Liver (tissue), 9 donors: ENCODE measurements around the gene SMYD3. TPM values are rescaled to one million over a fixed set of nuclear protein-coding genes. Genes with fewer than 3 reads are reported as not detected.

Source experiments
- DNase-seq: peaks from one replicate; pipeline ENCODE4 v3.0.0-alpha.2; 2017; ENCODE audit warnings: low spot score
- H3K27ac ChIP-seq, 2 donors: one replicate each; pipeline ENCODE4 v1.7.0; 2013; ENCODE audit warnings: inconsistent platforms in 2 of 2, low read length in 2 of 2, control low read depth in 1 of 2, low read depth in 1 of 2, mild to moderate bottlenecking in 1 of 2
- H3K27me3 ChIP-seq, 4 donors: one replicate each; pipeline versions ENCODE4 v1.6.1 to v1.7.0; 2013; ENCODE audit warnings: low read length in 3 of 4, inconsistent platforms in 1 of 4, mild to moderate bottlenecking in 1 of 4, moderate library complexity in 1 of 4; ENCODE audit not compliant: control insufficient read depth in 4 of 4, insufficient read depth in 4 of 4
- H3K36me3 ChIP-seq, 4 donors: one replicate each; pipeline versions ENCODE4 v1.6.1 to v1.7.0; 2013; ENCODE audit warnings: low read length in 3 of 4, mild to moderate bottlenecking in 3 of 4, low read depth in 1 of 4, moderate library complexity in 1 of 4; ENCODE audit not compliant: control insufficient read depth in 4 of 4, insufficient read depth in 3 of 4
- H3K4me1 ChIP-seq, 4 donors: one replicate each; pipeline versions ENCODE4 v1.6.1 to v1.7.0; 2013; ENCODE audit warnings: low read length in 3 of 4, mild to moderate bottlenecking in 3 of 4, moderate library complexity in 1 of 4; ENCODE audit not compliant: control insufficient read depth in 4 of 4, insufficient read depth in 4 of 4
- H3K4me3 ChIP-seq, 3 donors: one replicate each; pipeline versions ENCODE4 v1.6.1 to v1.7.0; 2013; ENCODE audit warnings: low read length in 3 of 3, control low read depth in 1 of 3, low read depth in 1 of 3, mild to moderate bottlenecking in 1 of 3
- H3K9ac ChIP-seq, 2 donors: one replicate each; pipeline ENCODE4 v1.7.0; 2013; ENCODE audit warnings: low read length in 2 of 2, mild to moderate bottlenecking in 2 of 2, moderate library complexity in 2 of 2, control low read depth in 1 of 2, low read depth in 1 of 2
- H3K9me3 ChIP-seq, 4 donors: one replicate each; pipeline versions ENCODE4 v1.6.1 to v1.7.0; 2013; ENCODE audit warnings: low read length in 3 of 4; ENCODE audit not compliant: control insufficient read depth in 4 of 4
- EGR1 ChIP-seq, 2 donors: IDR thresholded peaks; 2 replicates each; pipeline ENCODE4 v1.6.1; 2016 to 2018; ENCODE audit warnings: antibody characterized with exemption in 2 of 2, low read depth in 2 of 2
- FOXA1 ChIP-seq: IDR thresholded peaks from 2 replicates; pipeline ENCODE4 v1.6.1; 2016; ENCODE audit warnings: antibody characterized with exemption
- FOXA2 ChIP-seq: IDR thresholded peaks from 2 replicates; pipeline ENCODE4 v1.6.1; 2016; ENCODE audit warnings: antibody characterized with exemption
- GABPA ChIP-seq, 2 donors: IDR thresholded peaks in 1 of 2; conservative IDR thresholded peaks in 1 of 2; 2 replicates each; pipeline ENCODE4 v1.6.1; 2016; ENCODE audit warnings: antibody characterized with exemption in 2 of 2, mild to moderate bottlenecking in 1 of 2, moderate library complexity in 1 of 2
- HNF4A ChIP-seq, 2 donors: conservative IDR thresholded peaks; 2 replicates each; pipeline ENCODE4 v1.6.1; 2016; ENCODE audit warnings: antibody characterized with exemption in 2 of 2, mild to moderate bottlenecking in 2 of 2
- HNF4G ChIP-seq: IDR thresholded peaks from 2 replicates; pipeline ENCODE4 v1.6.1; 2016; ENCODE audit warnings: antibody characterized with exemption
- JUND ChIP-seq, 2 donors: IDR thresholded peaks; 2 replicates each; pipeline ENCODE4 v1.6.1; 2016; ENCODE audit warnings: antibody characterized with exemption in 2 of 2
- NR2F2 ChIP-seq: IDR thresholded peaks from 2 replicates; pipeline ENCODE4 v1.6.1; 2016; ENCODE audit warnings: antibody characterized with exemption
- RAD21 ChIP-seq, 2 donors: IDR thresholded peaks; 2 replicates each; pipeline ENCODE4 v1.6.1; 2016; ENCODE audit warnings: antibody characterized with exemption in 2 of 2, mild to moderate bottlenecking in 2 of 2
- RXRA ChIP-seq, 2 donors: IDR thresholded peaks; 2 replicates each; pipeline ENCODE4 v1.6.1; 2017 to 2018; ENCODE audit warnings: antibody characterized with exemption in 2 of 2, mild to moderate bottlenecking in 1 of 2
- SP1 ChIP-seq: IDR thresholded peaks from 2 replicates; pipeline ENCODE4 v1.6.1; 2018; ENCODE audit warnings: antibody characterized with exemption, mild to moderate bottlenecking
- TAF1 ChIP-seq: conservative IDR thresholded peaks from 2 replicates; pipeline ENCODE4 v1.6.1; 2016; ENCODE audit warnings: antibody characterized with exemption, mild to moderate bottlenecking
- YY1 ChIP-seq: IDR thresholded peaks from 2 replicates; pipeline ENCODE4 v1.6.1; 2016; ENCODE audit warnings: antibody characterized with exemption, mild to moderate bottlenecking
- WGBS: extraction: QIAGEN DNeasy Blood & Tissue Kit; methylation state at CpG from one replicate; pipeline ENCODE4 v1.1.7; 2013; 5-methylcytosine and 5-hydroxymethylcytosine counted together
- polyA plus RNA-seq, 2 donors: library from polyadenylated mRNA; stranded (reverse) in 1 of 2; unstranded in 1 of 2; fragments of 200-250 nt in 1 of 2; fragments of >200 nt in 1 of 2; fragmentation: Nextera tagmentation in 1 of 2; extraction: Ambion mirVana in 1 of 2; gene quantifications; one replicate each; pipeline versions ENCODE4 v1.2.1 to v1.2.3, GENCODE V29; 2013 to 2015
- total RNA-seq, 2 donors: library from RNA; depleted of rRNA; stranded (reverse); fragments of >200 nt; gene quantifications; one replicate each; pipeline ENCODE4 v1.2.3, GENCODE V29; 2014
- TF ChIP-seq, protein P1 (sequence below): IDR thresholded peaks from 2 replicates; pipeline ENCODE4 v1.6.1; 2016; ENCODE audit warnings: antibody characterized with exemption
- TF ChIP-seq, protein P2 (sequence below): IDR thresholded peaks from 2 replicates; pipeline ENCODE4 v1.6.1; 2016; ENCODE audit warnings: antibody characterized with exemption
- TF ChIP-seq, protein P3 (sequence below): IDR thresholded peaks from 2 replicates; pipeline ENCODE4 v1.6.1; 2016; ENCODE audit warnings: antibody characterized with exemption
- TF ChIP-seq, protein P4 (sequence below): fragments of 150-350 bp; IDR thresholded peaks from 2 replicates; pipeline ENCODE4 v1.5.1; 2017; ENCODE audit warnings: improper control_type of control experiment, low read depth, low read length; ENCODE audit not compliant: missing input control
- TF ChIP-seq, protein P5 (sequence below): IDR thresholded peaks from 2 replicates; pipeline ENCODE4 v1.6.1; 2016; ENCODE audit warnings: antibody characterized with exemption, mild to moderate bottlenecking
- donor health status: healthy.
- donor health status: healthy.
- donor health status: healthy.
- donor health status: healthy.
- donor health status: healthy.

SMYD3 gene
- total and polyA plus RNA-seq, 4 donors: 3.1 to 9.1 (median 8.0) TPM

DNA sequence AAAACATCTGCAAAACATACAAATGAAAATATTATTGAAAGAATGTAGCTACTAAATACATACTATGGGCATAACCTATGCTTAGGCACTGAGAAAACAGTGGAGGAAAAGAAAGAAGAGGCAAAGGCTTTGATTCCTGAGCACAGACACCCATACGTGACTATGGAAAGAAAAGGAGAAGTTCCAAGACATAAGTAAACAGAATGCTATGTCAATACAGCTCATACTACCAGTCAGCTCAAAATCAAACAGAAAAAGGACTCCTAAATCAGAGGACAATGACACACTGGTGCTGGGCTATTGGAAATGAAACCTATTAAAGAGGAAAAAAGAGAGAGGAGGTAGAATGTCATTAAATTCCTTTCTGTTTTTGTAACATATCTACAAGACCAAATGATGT lies 225.4 kb downstream of the SMYD3 start:
- H3K4me1 ChIP-seq: peaks cover 0 to 5% (median 0%) of the 10 kb centered on the region in 4 donors
- no peaks in the 10 kb centered on the region for H3K27me3 ChIP-seq
- no peak overlapping the region for H3K9ac ChIP-seq
- H3K4me3 ChIP-seq: no peak overlapping the region
- H3K27ac ChIP-seq: no peak overlapping the region
- 12% methylated on average over 1 of the region's 1 CpG for WGBS
- DNase-seq: no peak
- no peaks in the 10 kb centered on the region for H3K36me3 ChIP-seq
- H3K9me3 ChIP-seq: no peaks in the 10 kb centered on the region
- TF ChIP-seq FOXA2 (peak; percentile 69), YY1 (no peak), FOXA1 (peak; percentile 63)

DNA sequence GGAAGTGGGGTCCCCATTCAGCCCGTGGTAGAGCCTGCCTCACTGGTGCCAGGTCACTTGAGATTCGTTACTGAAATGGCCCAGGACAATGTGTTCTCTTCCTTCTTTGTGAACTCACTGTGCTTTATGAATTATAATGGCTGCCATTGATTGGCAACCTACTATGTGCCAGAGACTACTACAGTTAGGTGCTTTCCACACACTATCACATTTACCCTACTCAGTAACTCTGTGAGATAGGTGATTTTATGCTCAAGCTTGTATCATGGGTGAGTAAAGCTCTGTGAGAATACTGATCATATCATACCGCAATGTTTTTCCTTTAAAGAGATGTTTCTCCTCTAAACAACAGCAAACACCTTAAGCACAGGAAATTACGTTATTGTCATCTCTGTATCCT lies 225.9 kb downstream of the SMYD3 start:
- Histone ChIP-seq H3K9me3 (no peaks in the 10 kb centered on the region), H3K4me3 (no peak overlapping the region), H3K4me1 (peaks cover 0 to 5% (median 0%) of the 10 kb centered on the region in 4 donors), H3K9ac (no peak overlapping the region), H3K36me3 (no peaks in the 10 kb centered on the region), H3K27me3 (no peaks in the 10 kb centered on the region), H3K27ac (no peak overlapping the region)
- TF ChIP-seq EGR1 (IDR thresholded peaks at IDR 0.05; ENCODE audit: low read depth in 2 of 2) (no peak), TAF1 (no peak), RAD21 (IDR thresholded peaks at IDR 0.05) (no peak), GABPA (IDR thresholded peaks at IDR 0.05 in 1 of 2, conservative IDR thresholded peaks at IDR 0.05 in 1 of 2) (no peak), HNF4G (no peak), FOXA1 (no peak), JUND (IDR thresholded peaks at IDR 0.05) (no peak), YY1 (no peak), NR2F2 (no peak), SP1 (no peak), FOXA2 (no peak), RXRA (IDR thresholded peaks at IDR 0.05) (no peak), HNF4A (conservative IDR thresholded peaks at IDR 0.05) (no peak)
- TF ChIP-seq, protein P1, sequence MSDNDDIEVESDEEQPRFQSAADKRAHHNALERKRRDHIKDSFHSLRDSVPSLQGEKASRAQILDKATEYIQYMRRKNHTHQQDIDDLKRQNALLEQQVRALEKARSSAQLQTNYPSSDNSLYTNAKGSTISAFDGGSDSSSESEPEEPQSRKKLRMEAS: no peak
- TF ChIP-seq, protein P2, sequence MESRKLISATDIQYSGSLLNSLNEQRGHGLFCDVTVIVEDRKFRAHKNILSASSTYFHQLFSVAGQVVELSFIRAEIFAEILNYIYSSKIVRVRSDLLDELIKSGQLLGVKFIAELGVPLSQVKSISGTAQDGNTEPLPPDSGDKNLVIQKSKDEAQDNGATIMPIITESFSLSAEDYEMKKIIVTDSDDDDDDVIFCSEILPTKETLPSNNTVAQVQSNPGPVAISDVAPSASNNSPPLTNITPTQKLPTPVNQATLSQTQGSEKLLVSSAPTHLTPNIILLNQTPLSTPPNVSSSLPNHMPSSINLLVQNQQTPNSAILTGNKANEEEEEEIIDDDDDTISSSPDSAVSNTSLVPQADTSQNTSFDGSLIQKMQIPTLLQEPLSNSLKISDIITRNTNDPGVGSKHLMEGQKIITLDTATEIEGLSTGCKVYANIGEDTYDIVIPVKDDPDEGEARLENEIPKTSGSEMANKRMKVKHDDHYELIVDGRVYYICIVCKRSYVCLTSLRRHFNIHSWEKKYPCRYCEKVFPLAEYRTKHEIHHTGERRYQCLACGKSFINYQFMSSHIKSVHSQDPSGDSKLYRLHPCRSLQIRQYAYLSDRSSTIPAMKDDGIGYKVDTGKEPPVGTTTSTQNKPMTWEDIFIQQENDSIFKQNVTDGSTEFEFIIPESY: no peak
- TF ChIP-seq, protein P3, sequence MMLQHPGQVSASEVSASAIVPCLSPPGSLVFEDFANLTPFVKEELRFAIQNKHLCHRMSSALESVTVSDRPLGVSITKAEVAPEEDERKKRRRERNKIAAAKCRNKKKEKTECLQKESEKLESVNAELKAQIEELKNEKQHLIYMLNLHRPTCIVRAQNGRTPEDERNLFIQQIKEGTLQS: no peak
- TF ChIP-seq, protein P4, sequence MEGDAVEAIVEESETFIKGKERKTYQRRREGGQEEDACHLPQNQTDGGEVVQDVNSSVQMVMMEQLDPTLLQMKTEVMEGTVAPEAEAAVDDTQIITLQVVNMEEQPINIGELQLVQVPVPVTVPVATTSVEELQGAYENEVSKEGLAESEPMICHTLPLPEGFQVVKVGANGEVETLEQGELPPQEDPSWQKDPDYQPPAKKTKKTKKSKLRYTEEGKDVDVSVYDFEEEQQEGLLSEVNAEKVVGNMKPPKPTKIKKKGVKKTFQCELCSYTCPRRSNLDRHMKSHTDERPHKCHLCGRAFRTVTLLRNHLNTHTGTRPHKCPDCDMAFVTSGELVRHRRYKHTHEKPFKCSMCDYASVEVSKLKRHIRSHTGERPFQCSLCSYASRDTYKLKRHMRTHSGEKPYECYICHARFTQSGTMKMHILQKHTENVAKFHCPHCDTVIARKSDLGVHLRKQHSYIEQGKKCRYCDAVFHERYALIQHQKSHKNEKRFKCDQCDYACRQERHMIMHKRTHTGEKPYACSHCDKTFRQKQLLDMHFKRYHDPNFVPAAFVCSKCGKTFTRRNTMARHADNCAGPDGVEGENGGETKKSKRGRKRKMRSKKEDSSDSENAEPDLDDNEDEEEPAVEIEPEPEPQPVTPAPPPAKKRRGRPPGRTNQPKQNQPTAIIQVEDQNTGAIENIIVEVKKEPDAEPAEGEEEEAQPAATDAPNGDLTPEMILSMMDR: no peak
- TF ChIP-seq, protein P5, sequence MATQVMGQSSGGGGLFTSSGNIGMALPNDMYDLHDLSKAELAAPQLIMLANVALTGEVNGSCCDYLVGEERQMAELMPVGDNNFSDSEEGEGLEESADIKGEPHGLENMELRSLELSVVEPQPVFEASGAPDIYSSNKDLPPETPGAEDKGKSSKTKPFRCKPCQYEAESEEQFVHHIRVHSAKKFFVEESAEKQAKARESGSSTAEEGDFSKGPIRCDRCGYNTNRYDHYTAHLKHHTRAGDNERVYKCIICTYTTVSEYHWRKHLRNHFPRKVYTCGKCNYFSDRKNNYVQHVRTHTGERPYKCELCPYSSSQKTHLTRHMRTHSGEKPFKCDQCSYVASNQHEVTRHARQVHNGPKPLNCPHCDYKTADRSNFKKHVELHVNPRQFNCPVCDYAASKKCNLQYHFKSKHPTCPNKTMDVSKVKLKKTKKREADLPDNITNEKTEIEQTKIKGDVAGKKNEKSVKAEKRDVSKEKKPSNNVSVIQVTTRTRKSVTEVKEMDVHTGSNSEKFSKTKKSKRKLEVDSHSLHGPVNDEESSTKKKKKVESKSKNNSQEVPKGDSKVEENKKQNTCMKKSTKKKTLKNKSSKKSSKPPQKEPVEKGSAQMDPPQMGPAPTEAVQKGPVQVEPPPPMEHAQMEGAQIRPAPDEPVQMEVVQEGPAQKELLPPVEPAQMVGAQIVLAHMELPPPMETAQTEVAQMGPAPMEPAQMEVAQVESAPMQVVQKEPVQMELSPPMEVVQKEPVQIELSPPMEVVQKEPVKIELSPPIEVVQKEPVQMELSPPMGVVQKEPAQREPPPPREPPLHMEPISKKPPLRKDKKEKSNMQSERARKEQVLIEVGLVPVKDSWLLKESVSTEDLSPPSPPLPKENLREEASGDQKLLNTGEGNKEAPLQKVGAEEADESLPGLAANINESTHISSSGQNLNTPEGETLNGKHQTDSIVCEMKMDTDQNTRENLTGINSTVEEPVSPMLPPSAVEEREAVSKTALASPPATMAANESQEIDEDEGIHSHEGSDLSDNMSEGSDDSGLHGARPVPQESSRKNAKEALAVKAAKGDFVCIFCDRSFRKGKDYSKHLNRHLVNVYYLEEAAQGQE: no peak
- no peak for DNase-seq
- WGBS: 93% methylated on average over 4 of the region's 4 CpGs
